HCT116 (cell line): ENCODE measurements around the gene AKR1E2. TPM values are rescaled to one million over a fixed set of nuclear protein-coding genes. Genes with fewer than 3 reads are reported as not detected.

Experiments used
- ATAC-seq: fragments of 200-7000 bp; cut with Tn5 transposase; 2 replicates; pipeline ENCODE4 v1.9.1; 2020; ENCODE audit warnings: mild to moderate bottlenecking, moderate library complexity
- BruUV-seq: library from RNA; stranded (reverse); fragments of 400-500 nt; replicated peaks from 2 replicates; lab custom pipeline; 2021; lab: Mats Ljungman, UMichigan
- CTCF ChIA-PET: fragments of 300-600 bp; sonication (Branson Sonifier 250); formaldehyde crosslinking; loops from one replicate; lab custom pipeline; 2021; ENCODE audit warnings: antibody characterized with exemption; lab: Charles Lee
- POLR2A ChIA-PET: fragments of 300-600, 350-600 bp; sonication (Branson Sonifier 250); formaldehyde crosslinking; loops from one replicate; lab custom pipeline; 2021; ENCODE audit warnings: antibody characterized with exemption; lab: Charles Lee
- RAD21 ChIA-PET, 2 experiments: fragments of 300-600 bp; sonication (Branson Sonifier 250); formaldehyde crosslinking; loops; one replicate each; lab custom pipeline; 2023; ENCODE audit warnings: low total read pairs in 2 of 2; ENCODE audit not compliant: uncharacterized antibody in 2 of 2, unreplicated experiment in 2 of 2, low non-redundant PET in 1 of 2; lab: Charles Lee
- DNase-seq: peaks from one replicate; pipeline ENCODE4 v3.0.0-alpha.2; 2010; ENCODE audit warnings: low read depth, low spot score
- H2AFZ ChIP-seq: fragments of 200-600 bp; shearing (Covaris generic), sonication (generic); 2 replicates; pipeline ENCODE4 v1.6.1; 2017; ENCODE audit warnings: low read depth, mixed run types, mixed read lengths, antibody characterized with exemption, low read length; ENCODE audit not compliant: poor library complexity, severe bottlenecking
- H3K27ac ChIP-seq: 2 replicates; pipeline ENCODE4 v1.5.1; 2012; ENCODE audit warnings: low read depth, low read length
- H3K27me3 ChIP-seq: fragments of 200-600 bp; sonication (generic); 2 replicates; pipeline ENCODE4 v1.6.1; 2016; ENCODE audit warnings: mixed run types, low read length, mixed read lengths; ENCODE audit not compliant: insufficient read depth
- H3K36me3 ChIP-seq, 2 experiments: fragments of 200-500 bp in 1 of 2; fragments of 200-600 bp in 1 of 2; sonication (Bioruptor generic) in 1 of 2; sonication (generic) in 1 of 2; 2 replicates each; pipeline versions ENCODE4 v1.5.1 to v1.6.1; 2014 to 2016; ENCODE audit warnings: low read length in 2 of 2, inconsistent platforms in 1 of 2, mixed read lengths in 1 of 2, mixed run types in 1 of 2; ENCODE audit not compliant: insufficient read depth in 2 of 2, control insufficient read depth in 1 of 2
- H3K4me1 ChIP-seq, 2 experiments: fragments of 200-600 bp in 1 of 2; sonication (generic) in 1 of 2; 2 replicates each; pipeline versions ENCODE4 v1.5.1 to v1.6.1; 2012 to 2017; ENCODE audit warnings: low read length in 2 of 2, inconsistent platforms in 1 of 2, mild to moderate bottlenecking in 1 of 2, mixed read lengths in 1 of 2, mixed run types in 1 of 2, moderate library complexity in 1 of 2; ENCODE audit not compliant: insufficient read depth in 2 of 2, control insufficient read depth in 1 of 2
- H3K4me2 ChIP-seq: fragments of 200-600 bp; sonication (generic); 2 replicates; pipeline ENCODE4 v1.6.1; 2017; ENCODE audit warnings: mixed run types, low read length, mixed read lengths
- H3K4me3 ChIP-seq, 2 experiments: fragments of 200-600 bp in 1 of 2; sonication (generic) in 1 of 2; replicated peaks in 1 of 2; 2 replicates each; pipeline ENCODE4 v1.5.1; 2011 to 2016; ENCODE audit warnings: low read length in 2 of 2, control low read depth in 1 of 2, low read depth in 1 of 2, mild to moderate bottlenecking in 1 of 2, mixed read lengths in 1 of 2, mixed run types in 1 of 2
- H3K79me2 ChIP-seq: fragments of 200-600 bp; sonication (generic); 2 replicates; pipeline ENCODE4 v1.6.1; 2017; ENCODE audit warnings: mild to moderate bottlenecking, mixed run types, low read length, moderate library complexity, mixed read lengths; ENCODE audit not compliant: insufficient read depth
- H3K9ac ChIP-seq: fragments of 200-600 bp; sonication (generic); 2 replicates; pipeline ENCODE4 v1.6.1; 2016; ENCODE audit warnings: low read length, mixed read lengths
- H3K9me2 ChIP-seq: fragments of 200-600 bp; sonication (generic), shearing (Covaris generic); 2 replicates; pipeline ENCODE4 v1.6.1; 2017; ENCODE audit warnings: mixed run types, mild to moderate bottlenecking, moderate library complexity; ENCODE audit not compliant: insufficient read depth
- H3K9me3 ChIP-seq, 2 experiments: fragments of 200-500 bp in 1 of 2; fragments of 200-600 bp in 1 of 2; sonication (Bioruptor generic) in 1 of 2; sonication (generic) in 1 of 2; 2 replicates each; pipeline ENCODE4 v1.6.1; 2014 to 2017; ENCODE audit warnings: low read length in 2 of 2, mixed read lengths in 2 of 2, inconsistent platforms in 1 of 2, low read depth in 1 of 2, mild to moderate bottlenecking in 1 of 2, mixed run types in 1 of 2, moderate library complexity in 1 of 2; ENCODE audit not compliant: control insufficient read depth in 1 of 2, insufficient read depth in 1 of 2
- H4K20me1 ChIP-seq: fragments of 200-600 bp; sonication (generic), shearing (Covaris generic); 2 replicates; pipeline ENCODE4 v1.6.1; 2017; ENCODE audit warnings: mixed run types, mild to moderate bottlenecking, moderate library complexity; ENCODE audit not compliant: insufficient read depth
- CBX3 ChIP-seq: IDR thresholded peaks from 2 replicates; pipeline ENCODE4 v1.6.1; 2012; ENCODE audit warnings: low read depth
- CTCF ChIP-seq, 3 experiments: fragments of 200-600 bp in 1 of 3; sonication (generic) in 1 of 3; IDR thresholded peaks in 2 of 3; conservative IDR thresholded peaks in 1 of 3; 2 replicates each; pipeline ENCODE4 v1.5.1; 2012 to 2017; ENCODE audit warnings: low read depth in 2 of 3, low read length in 2 of 3, antibody characterized with exemption in 1 of 3, borderline replicate concordance in 1 of 3, control low read depth in 1 of 3, mild to moderate bottlenecking in 1 of 3, mixed read lengths in 1 of 3, mixed run types in 1 of 3, moderate library complexity in 1 of 3; ENCODE audit not compliant: insufficient read depth in 1 of 3
- EGR1 ChIP-seq: IDR thresholded peaks from 2 replicates; pipeline ENCODE4 v1.6.1; 2012; ENCODE audit warnings: low read depth
- ELF1 ChIP-seq: IDR thresholded peaks from 2 replicates; pipeline ENCODE4 v1.6.1; 2012; ENCODE audit warnings: low read depth, borderline replicate concordance
- FOSL1 ChIP-seq: IDR thresholded peaks from 2 replicates; pipeline ENCODE4 v1.6.1; 2012; ENCODE audit warnings: low read depth
- JUND ChIP-seq: IDR thresholded peaks from 2 replicates; pipeline ENCODE4 v1.6.1; 2012
- POLR2AphosphoS5 ChIP-seq: IDR thresholded peaks from 2 replicates; pipeline ENCODE4 v1.6.1; 2011; ENCODE audit warnings: mild to moderate bottlenecking, low read depth, low read length, moderate library complexity
- RAD21 ChIP-seq: IDR thresholded peaks from 2 replicates; pipeline ENCODE4 v1.6.1; 2012; ENCODE audit warnings: low read depth, mild to moderate bottlenecking
- SIN3A ChIP-seq: IDR thresholded peaks from 2 replicates; pipeline ENCODE4 v1.6.1; 2012; ENCODE audit warnings: low read depth
- SRF ChIP-seq: IDR thresholded peaks from 2 replicates; pipeline ENCODE4 v1.6.1; 2012; ENCODE audit warnings: low read depth
- YY1 ChIP-seq: IDR thresholded peaks from 2 replicates; pipeline ENCODE4 v1.6.1; 2011; ENCODE audit warnings: low read length, low read depth, moderate library complexity, mild to moderate bottlenecking; ENCODE audit not compliant: insufficient replicate concordance; ENCODE audit errors: extremely low read depth
- ZBTB33 ChIP-seq: IDR thresholded peaks from 2 replicates; pipeline ENCODE4 v1.6.1; 2011; ENCODE audit warnings: mild to moderate bottlenecking, low read length, moderate library complexity; ENCODE audit not compliant: insufficient replicate concordance; ENCODE audit errors: extremely low read depth
- ZFX ChIP-seq: fragments of 450-650 bp; IDR thresholded peaks from 2 replicates; pipeline ENCODE4 v1.6.1; 2017
- intact Hi-C: fragments of 100-400 bp; cut with micrococcal nuclease; formaldehyde crosslinking; loops from 2 replicates; pipeline ENCODE4 v1.10.0; 2022
- total RNA-seq: library from RNA; stranded (reverse); gene quantifications from one replicate; pipeline ENCODE4 v1.2.1, GENCODE V29; 2021; ENCODE audit not compliant: unreplicated experiment
- TF ChIP-seq, protein P1 (sequence below): IDR thresholded peaks from 2 replicates; pipeline ENCODE4 v1.6.1; 2012
- TF ChIP-seq, protein P2 (sequence below): IDR thresholded peaks from 2 replicates; pipeline ENCODE4 v1.6.1; 2012

Gene AKR1E2
- total RNA-seq, 1 experiment from 2014 or later = 5.0 TPM

- no peak for TF ChIP-seq JUND
Measured at GRCh38 chr10:4776234-4776638, 49.8 kb upstream of the AKR1E2 start (continued).

- CTCF ChIA-PET = no interaction called here
- H4K20me1 ChIP-seq = no peaks in the 10 kb centered on the region
- intact Hi-C loops = no loop called here
- no peak overlapping the region for H3K9ac ChIP-seq
- no TSS peak for BruUV-seq
- no peaks in the 10 kb centered on the region for H3K9me3 ChIP-seq
- H3K27me3 ChIP-seq = no peaks in the 10 kb centered on the region
- no peak overlapping the region for H3K27ac ChIP-seq
- H3K4me2 ChIP-seq = no peak overlapping the region
- H2AFZ ChIP-seq = no peak overlapping the region
- DNase-seq = no peak
- H3K9me2 ChIP-seq = no peaks in the 10 kb centered on the region
- POLR2A ChIA-PET = no interaction called here
- TF ChIP-seq JUND (no peak), ELF1 (no peak), RAD21 (no peak), CTCF (IDR thresholded peaks at IDR 0.05 in 2 of 3, conservative IDR thresholded peaks at IDR 0.05 in 1 of 3; ENCODE audit: borderline replicate concordance in 1 of 3, insufficient read depth in 1 of 3, low read depth in 2 of 3, low read length in 2 of 3) (no peak), SIN3A (no peak), FOSL1 (no peak), POLR2AphosphoS5 (no peak), SRF (no peak), YY1 (no peak), EGR1 (no peak), ZBTB33 (no peak), ZFX (no peak), CBX3 (no peak)
- TF ChIP-seq, protein P1, sequence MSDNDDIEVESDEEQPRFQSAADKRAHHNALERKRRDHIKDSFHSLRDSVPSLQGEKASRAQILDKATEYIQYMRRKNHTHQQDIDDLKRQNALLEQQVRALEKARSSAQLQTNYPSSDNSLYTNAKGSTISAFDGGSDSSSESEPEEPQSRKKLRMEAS = no peak
- TF ChIP-seq, protein P2, sequence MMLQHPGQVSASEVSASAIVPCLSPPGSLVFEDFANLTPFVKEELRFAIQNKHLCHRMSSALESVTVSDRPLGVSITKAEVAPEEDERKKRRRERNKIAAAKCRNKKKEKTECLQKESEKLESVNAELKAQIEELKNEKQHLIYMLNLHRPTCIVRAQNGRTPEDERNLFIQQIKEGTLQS = no peak
- RAD21 ChIA-PET = no interaction called here
- H3K4me1 ChIP-seq = peaks cover 5 to 15% of the 10 kb centered on the region in 2 experiments; a peak in 3 of 4 replicates
- no peak for ATAC-seq
- H3K79me2 ChIP-seq = no peaks in the 10 kb centered on the region
- no peak overlapping the region for H3K4me3 ChIP-seq
- H3K36me3 ChIP-seq = no peaks in the 10 kb centered on the region
Measured at GRCh38 chr10:4778761-4779160, 47.2 kb upstream of the AKR1E2 start.
